GM12875 (cell line): ENCODE data around the gene EIF2B4.

Source experiments
- H3K4me3 ChIP-seq: one replicate; pipeline ENCODE4 v1.5.1; 2011; ENCODE audit warnings: low read depth, low read length, control low read depth
- TF ChIP-seq, protein P1 (sequence below): IDR thresholded peaks from 2 replicates; pipeline ENCODE4 v1.5.1; 2011; ENCODE audit warnings: low read depth, mild to moderate bottlenecking, control low read depth, inconsistent platforms, low read length, moderate library complexity, borderline replicate concordance; ENCODE audit not compliant: insufficient read depth

The EIF2B4 gene

DNA sequence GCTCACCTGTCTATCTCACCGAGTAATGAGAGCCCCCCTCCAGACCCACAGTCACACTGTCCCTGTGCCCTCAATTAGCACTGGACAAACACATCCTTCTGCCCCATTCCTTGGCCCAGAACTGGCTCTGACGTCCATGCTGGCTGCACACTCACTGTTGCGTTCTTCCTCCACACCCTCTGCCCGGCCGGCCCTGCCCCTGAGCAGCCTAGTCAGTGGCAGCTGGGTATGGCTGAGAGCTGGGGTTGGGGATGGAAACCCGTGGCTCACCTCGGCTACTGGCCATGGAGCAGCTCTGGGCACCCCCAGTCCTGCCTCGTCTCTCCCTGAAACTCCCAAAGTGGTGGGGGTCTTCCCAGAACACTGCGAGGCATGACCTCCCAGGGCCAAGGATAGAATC, 55.4 kb downstream of the EIF2B4 start:
- TF ChIP-seq, protein P1, sequence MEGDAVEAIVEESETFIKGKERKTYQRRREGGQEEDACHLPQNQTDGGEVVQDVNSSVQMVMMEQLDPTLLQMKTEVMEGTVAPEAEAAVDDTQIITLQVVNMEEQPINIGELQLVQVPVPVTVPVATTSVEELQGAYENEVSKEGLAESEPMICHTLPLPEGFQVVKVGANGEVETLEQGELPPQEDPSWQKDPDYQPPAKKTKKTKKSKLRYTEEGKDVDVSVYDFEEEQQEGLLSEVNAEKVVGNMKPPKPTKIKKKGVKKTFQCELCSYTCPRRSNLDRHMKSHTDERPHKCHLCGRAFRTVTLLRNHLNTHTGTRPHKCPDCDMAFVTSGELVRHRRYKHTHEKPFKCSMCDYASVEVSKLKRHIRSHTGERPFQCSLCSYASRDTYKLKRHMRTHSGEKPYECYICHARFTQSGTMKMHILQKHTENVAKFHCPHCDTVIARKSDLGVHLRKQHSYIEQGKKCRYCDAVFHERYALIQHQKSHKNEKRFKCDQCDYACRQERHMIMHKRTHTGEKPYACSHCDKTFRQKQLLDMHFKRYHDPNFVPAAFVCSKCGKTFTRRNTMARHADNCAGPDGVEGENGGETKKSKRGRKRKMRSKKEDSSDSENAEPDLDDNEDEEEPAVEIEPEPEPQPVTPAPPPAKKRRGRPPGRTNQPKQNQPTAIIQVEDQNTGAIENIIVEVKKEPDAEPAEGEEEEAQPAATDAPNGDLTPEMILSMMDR = no peak
- H3K4me3 ChIP-seq = no peak overlapping the region
